Activated CD4-positive, alpha-beta T cell treated with anti-CD3 and anti-CD28 coated beads, Interleukin-2, amount 50 U/mL, for 48 hours (primary cell): Measurements from ENCODE around the gene TSPAN5.
A peak's percentile ranks its signal among the peaks of the same experiment; 100 is the strongest.

Source experiments
- DNase-seq, 2 experiments: peaks; one replicate each; pipeline ENCODE4 v3.0.0-alpha.2; 2020

Gene TSPAN5

DNA sequence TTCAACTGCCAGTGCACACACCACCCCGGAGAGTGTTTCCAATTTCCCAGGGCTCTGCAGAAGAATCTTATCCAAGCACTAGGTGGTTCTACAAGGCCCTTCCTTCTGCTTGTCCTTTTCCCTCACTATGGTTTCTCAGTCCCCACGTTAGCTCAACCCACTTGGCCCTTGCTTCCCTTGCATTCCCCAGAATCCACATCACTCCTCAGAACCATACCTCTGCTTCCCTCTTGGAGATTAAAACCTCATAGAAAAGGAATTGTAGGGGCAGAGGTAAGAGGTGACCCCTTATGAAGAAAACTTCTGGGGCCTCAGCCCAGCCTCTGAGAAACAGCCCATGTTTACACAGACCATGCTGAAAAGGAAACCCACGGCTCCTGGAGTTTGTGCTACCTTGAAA, 42.4 kb downstream of the TSPAN5 start:
- no peak for DNase-seq

DNA sequence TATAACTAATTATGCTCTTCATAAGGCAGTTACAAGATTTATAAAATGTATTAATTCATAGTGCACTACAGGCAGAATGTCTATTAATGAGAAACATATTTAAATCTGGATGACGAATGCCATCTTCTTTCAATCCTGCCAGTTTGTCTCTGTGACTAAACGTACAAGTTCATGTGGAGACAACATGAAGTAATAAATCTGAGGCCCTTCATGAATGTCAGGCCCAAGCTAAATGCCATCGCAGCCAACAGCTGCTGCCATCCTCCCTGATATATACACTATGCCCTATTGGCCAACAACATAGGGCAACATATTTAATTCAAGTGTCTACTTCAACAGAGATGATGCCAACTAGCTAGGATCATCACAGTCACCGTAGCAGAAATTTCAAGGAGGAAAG, 43.7 kb downstream of the TSPAN5 start:
- DNase-seq, result no peak

DNA sequence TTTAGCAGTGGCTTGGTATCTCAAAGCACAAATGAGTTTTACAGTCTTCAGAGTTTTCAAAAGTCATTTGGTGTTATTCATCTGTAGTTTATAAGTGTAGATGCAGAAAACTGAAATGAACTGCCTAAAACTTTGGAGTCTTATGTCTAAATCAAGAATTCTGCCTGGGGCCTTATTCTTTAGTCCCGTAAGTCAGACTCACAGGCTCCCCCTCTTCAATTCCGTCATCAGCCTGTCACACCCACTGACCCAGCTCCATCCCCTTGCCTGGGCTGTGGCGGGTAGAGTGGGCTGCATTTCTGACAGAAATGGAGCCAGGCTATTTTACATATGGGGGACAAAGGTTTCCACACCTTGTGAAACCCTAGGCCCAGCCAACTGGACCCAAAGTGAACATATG, 44.3 kb downstream of the TSPAN5 start:
- DNase-seq, result no peak

DNA sequence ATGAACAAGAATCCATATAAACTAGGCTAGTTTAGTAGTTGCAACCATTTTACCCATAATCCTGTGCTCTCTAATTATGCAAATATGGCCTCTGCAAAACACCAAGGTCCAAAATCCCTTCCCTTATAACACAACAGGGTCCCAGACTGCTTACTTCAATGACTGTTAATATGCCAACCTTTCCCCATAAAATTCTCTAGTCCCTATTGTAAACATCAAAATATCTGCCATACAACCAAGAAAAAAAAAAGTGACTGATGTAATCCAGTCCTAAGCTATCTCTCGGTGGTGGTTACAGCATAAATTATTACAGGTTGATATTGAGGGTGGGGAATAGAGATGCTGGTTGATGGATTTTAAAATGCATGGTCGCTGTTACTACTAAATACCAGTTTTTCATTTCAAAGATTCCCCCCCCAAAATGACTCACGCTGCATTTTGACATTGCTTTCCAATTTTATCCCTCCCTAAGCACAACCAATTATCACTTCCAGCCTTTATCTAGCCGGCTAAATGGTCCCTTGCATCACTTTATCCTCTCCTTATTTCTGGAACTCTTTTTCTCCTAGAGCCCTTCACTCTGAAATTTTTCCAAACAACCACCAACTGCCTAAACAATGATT, 44.8 kb downstream of the TSPAN5 start:
- no peak for DNase-seq

DNA sequence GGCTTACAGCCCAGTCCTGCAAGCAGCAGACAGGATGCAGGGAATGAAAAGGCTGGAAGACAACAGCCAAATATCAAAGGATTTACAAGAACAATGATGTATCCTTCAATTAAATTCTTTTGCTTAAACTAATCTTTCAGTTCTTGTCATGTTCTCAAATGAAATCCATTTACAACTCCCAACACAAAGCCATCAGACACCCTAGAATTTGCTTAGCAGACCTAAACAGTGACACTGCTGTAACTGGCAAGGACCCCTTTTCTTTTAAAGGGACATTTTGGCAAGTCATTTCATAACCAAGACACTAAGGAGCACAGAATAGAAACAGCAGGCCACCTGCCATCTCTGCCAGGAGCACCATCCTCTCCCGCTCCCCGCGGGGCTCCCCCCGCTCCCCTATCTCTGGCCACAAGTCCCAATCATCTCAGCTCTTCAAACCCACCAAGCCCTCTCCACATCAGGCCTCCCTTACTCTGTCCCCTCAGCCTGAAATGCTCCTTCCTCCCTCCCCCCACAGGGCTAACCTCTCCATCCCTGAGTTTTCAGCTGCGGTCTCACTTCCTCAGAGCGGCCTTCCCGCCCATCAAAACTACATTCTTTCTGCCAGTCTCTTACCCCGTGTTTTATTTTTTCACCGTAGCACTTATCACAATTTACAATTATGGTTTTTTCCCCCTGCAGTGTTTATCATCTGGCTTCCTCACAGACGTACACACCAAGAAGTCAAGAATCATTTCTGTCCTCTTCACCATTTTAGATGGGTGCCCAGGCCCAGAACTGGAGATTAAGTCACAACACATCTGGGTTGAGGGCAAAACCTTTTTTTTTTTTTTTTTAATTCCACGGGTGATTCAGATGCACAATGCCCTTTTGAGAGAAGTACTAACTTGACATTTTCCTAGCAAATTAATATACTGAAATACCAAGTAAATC, 45.8 kb downstream of the TSPAN5 start:
- no peak for DNase-seq

DNA sequence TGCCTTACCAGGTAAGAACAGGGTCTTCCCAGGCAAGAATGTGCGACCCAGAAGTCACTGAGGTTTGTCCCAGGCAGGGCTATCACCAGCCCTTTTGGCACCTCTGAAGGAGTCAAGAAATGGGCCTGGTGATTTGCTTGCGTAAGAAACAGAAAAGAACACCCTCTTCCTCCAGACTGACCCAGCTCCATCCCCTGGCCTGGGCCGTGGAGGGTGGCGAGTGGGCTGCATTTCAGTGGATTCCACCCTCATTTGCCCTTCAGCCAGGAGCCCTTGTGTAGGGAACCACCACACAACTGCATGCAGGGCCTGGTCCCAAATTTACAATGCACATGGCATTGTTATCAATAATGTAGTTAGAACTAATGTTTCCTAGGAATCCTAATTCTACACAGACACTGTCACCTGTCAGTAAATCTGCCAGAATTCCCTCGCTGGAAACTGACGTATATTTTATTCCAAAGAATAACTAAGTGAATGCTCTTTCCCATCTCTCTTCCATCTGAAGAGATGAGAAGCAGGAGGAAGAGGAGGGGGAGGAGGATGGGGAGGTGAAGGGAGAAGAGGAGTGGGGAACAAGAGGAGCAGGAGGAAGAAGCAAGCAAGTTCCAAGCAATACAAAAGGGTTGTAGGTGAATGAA, 46.6 kb downstream of the TSPAN5 start:
- no peak for DNase-seq

DNA sequence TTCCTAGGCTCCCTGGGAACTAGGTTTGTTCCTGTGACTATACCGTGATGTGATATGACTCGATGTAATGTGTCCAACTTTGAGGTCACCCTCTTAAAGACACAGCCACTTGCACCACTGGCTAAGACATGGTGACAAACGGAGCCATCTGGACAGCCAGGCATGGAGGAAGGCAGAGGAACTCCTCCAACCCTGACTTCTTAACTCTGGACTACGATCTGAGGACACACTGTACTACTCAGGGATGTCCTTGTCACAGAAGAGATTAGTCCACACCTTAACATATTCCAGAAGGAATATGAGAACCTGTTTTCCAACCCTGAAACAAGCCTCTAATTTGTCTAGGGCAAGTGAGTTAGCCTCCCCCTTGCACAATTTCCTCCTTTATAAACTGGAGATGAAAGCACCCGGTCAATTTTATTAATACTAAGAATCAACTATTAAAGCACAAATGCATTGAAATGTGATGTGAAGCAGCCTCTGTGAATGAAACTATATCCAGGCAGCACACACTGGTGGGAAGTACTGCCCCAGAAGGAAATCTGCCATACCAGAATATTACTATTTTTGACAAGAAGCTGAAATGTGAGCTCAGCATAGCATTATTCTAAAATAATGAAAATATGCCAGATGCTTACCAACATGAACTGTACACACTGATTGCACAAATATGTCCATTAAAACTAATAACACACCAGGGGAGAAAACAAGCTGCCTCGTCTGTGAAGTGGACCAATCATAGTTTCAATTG, 47.3 kb downstream of the TSPAN5 start:
- DNase-seq, result no peak

DNA sequence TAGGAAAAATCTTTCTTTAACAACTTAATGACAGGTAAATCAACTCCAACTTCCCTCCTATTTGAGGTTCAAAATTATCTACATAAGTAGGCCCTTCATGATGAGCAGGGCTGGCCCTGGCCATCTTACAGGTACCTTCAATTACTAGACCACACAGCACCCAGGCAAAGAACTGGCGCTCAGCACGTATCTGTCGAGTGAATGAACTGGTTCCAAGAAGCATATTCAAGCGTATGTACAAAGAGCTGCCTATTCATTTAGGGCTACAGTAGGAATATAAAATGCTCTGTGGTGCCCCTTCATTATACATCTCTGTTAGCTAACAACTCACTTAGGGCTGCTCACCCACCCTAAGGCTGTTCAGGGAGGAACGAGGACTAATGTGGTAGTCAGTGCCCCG, 48.0 kb downstream of the TSPAN5 start:
- DNase-seq, result no peak

DNA sequence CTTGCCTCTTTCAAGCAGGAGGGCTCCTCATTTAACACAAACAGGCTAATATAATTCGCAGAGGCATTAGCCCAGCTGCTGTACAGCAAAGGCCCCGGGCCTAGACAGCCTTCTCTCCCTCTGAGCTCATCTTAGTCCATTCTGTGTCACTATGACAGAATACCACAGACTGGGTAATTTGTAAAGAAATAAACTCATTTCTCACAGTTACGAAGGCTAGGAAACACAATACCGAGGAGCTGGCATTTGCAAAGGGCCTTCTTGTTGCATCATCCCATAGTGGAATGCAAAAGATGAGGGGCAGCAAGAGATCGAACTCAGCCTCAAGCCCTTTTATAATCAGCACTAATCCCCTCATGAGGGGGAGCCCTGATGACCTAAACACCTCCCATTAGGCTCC, 48.5 kb downstream of the TSPAN5 start:
- no peak for DNase-seq

DNA sequence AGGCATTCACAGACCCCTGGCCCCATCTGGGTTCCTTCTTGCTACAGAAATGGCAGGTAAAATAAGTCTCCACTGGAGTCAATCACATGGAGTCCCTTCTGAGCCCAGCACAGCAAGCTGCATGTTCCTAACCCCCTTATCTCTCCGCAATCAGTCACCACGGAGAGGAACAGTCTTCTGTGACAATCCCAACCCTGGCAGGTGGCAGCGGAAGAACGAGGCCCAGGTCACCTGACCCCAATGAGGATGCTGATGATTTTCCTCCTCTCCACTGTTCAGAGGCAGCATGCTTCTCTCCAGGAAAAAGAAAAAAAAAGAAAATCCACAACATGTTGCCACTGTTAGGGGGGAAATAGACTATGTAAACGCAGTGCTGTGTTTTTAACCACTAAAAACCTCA, 50.1 kb downstream of the TSPAN5 start:
- DNase-seq, result no peak

DNA sequence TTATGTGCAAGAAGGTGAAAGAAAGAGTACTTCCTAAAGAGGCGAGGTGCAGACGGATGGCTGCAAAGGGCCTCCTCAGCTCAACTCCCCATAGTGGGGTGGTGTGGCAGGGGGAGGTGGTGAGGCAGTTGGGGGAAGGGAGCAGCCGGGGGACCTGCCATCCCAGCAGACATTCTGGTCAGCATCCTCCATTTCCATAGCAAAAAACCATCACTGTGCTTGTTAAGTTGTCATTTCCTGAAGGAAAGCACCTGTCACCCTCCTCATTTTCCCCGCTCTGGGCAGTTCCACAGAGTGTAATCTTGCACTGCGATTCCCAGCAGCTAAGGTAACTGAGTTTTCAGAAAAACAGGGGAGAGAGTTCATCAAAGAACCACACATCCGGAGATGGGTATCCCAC, 51.5 kb downstream of the TSPAN5 start:
- no peak for DNase-seq

DNA sequence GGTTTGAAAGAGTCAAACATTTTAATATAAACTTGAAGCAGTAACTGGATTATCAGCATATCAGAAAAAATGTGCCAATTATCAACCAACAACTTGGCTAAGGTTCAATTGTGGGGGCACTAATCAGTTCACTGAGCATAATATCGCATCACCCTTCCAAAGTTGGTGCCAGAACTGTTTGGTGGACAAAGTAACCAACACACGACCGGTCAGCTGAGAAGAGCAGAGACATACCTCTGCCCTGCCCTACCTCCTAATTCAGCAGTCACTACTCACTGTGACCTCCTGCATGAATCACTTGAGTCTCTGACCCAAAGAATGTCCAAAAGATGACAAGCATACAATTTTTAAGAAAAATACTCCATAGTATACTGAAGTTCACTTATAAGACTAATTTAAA, 53.2 kb downstream of the TSPAN5 start:
- no peak for DNase-seq

DNA sequence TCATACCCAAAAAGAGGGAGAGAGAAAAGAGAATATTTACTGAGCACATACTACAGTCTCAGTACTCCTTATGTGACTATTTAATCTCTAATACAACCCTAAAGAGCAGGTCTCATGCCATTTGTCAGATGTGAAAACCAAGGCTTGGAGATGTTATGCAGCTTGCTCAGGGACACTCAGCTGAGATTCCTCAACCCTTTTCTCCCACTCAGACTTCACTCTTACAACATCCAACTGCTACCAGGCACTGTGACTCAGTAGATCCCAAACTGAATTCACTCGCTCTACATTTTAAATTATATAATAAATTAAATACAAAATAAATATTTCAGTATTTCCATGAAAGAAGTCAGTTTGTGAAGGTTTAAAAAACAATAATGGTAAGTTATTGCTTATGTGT, 53.7 kb downstream of the TSPAN5 start:
- DNase-seq, result no peak

DNA sequence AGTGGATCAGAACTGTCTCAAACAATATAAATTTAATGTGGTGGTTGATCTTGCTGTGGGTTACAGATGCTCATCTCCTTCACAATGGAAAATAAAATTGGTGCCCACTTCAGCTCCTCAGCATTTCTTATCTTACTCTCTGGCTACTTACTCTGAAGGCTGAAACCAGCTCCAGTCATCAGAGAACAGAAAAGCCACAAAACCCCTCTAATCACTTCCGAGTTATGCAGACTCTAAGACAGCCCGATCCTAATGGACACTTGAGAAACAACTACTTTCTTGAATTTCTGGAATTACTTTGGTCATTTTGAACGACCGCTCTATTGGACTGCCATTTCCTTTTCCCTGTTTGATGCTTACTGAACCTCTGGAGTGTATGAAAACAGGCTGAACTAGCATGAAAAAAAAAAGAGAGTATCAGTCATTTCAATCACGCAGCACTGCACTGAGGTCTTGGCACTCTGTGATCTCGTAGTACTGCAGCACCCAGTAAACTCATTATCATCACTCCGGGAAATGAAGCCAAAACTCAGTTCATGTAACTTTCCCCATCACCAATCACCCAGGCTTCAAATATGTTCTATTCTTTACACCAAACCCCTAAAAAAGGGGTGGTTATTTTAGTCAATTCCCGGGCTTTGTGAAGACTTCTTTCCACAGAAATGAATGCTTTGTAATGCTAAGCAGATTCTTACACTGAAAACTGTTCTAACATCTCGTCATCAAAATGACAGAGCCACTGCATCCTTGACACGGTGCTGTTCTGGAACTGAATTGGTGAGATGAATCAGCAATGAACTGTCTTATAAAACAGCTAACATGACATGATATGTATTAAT, 54.5 kb downstream of the TSPAN5 start:
- no peak for DNase-seq

DNA sequence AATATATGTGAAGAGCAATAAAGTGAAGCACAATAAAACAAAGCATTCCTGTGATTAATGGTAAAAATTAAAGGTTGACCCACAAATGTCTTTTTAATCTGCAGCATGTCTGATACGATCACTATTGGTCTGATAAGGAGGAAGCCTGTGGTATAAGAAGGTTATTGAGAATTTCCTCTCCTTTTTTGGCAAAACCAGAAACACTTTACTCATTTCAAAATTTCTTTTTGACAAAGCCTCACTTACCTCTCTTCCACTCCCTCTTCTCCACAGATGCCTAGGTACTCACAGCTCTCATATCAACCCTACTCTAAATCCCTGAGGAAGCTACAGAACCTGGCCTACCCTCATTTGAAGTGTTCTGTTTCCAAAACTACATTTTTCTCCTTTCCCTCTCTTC, 56.1 kb downstream of the TSPAN5 start:
- DNase-seq, result no peak

DNA sequence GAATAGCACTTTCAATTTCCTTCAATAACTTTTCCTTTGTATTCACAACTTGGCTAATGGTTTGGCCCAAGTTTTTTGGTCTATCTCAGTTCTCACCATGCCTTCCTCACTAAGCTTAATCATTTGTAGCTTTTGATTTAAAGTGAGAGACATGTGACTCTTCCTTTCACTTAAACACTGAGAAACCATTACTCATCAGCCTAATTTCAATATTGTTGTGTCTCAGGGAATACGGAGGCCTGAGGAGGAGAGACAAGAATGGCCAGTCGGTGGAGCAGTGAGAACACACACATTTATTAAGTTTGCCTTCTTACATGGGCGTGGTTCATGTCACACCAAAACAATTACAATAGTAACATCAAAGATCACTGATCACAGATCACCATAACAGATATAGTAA, 56.7 kb downstream of the TSPAN5 start:
- DNase-seq, result peak in 1 of 2 experiments; percentile 41

DNA sequence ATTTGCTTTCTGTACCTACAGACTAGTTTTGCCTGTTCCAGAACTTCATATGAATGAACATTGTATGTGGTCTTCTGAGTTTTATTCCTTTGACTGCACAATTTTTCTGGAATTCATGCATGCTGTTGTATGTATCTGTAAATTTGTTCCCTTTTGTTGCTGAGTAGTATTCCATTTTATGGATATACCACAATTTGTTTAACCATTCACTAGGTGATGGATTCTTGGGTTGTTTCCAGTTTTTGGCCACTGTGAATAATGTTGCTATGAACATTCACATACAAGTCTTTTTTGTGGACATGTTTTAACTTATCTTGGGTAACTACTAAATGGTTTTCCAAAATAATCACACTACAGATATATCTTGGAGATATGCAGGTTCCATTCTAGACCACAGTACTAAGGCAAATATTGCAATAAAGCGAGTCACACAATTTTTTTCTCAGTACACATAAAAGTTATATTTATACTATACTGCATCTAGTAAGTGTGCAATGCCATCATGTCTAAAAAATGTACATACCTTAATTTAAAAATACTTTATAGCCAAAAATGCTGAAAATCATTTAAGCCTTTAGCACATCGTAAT, 58.7 kb downstream of the TSPAN5 start:
- no peak for DNase-seq

DNA sequence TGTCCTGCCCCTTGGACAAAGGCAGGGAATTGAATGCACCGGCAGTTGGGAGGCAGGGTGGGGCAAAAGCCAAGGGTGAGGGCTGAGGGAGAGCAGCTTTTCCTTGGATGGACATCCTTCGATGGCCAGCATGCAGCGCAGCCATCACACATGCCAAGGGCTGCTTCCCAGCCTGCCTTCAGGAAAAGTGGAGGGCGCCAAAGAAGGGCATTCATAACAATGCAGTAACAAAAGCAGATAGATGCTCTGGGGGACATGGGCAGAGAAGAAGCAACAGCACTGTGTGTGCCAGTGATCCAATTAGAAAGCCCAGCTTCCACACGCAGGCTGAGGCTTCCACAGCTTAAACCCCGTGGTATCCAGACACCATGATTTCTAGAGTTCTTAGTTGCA, 71.5 kb downstream of the TSPAN5 start:
- no peak for DNase-seq

DNA sequence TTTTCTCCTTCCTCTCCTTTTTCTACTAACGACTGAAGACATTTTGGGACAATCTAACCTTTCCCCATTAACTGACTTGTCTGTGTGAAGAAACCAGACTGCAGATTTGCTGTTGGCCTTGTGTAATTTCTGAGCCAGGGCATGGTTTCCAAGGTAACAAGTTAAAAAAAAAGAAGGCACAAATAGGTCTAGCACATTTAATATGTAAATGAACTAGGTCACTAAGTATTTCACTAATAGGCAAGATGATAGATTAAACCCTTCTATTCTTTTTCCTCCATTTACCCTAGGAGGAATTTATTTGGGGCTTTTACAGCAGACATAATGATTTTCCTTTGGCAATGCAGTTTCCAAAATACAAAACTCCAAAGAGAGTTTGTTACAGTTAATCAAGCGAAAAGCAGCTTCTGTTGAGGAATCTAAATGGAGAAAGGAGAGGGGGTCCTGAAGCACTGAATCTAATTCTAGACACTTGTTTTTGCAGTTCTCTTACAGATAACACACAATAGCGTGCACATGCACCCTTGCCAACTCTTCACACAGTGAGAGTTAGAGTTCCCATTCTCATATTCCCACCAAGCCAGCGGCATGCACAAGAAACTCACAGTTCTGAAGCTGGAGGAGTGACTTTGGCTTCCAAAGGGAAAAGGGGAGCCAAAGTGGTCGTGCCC, 72.0 kb downstream of the TSPAN5 start:
- no peak for DNase-seq

DNA sequence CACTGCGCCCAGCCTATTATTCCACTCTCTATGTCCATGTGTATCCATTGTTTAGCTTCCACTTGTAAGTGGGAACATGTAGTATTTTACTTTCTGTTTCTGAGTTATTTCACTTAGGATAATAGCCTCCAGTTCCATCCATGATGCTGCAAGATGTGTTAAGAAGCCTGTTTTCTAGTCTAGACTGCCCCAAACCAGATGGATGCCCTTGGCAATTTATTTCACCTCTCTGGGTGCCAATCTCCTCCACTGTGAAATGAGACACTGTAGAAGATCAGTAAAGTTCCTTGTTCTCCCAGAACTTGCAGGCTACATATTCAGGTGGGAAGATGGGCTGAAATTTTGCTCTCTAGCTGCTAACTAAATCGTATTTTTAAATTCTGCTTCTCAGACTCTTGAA, 72.8 kb downstream of the TSPAN5 start:
- no peak for DNase-seq

DNA sequence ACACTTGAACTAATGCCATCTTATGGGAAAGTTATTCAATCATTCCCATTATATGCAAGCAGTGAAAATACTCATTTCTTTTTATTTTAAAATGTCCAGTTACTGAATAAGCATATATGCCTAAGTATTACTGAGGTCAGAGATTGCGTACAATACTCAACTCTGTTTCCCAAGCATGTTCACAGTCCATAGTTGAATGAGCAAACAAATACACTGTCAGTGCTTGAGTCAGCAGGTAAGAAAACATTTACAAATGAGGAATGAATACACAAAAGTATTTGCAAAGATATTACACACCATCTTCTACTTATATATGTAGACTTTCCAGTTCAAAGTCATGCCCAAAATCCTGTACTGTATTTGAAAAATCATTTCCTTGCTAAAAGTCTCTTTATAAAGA, 74.1 kb downstream of the TSPAN5 start:
- DNase-seq, result no peak
